HL-60/S4 treated with retinoic acid at 250 ng/mL for 4 days and 3 days (cell line): ENCODE results near the gene TSPAN18.

Experiments used
- in situ Hi-C: fragments of 300-500 bp; cut with MboI; formaldehyde crosslinking; loops from 2 replicates; pipeline ENCODE4 v1.7.0; 2022; ENCODE audit warnings: low sequenced_read_pairs

TSPAN18 gene

GRCh38 chr11:44726283-44727113, at the start of gene TSPAN18:
Gene TSPAN18, plus strand, starts transcription at chr11:44726962. Its CDS starts 179,455 bp downstream, at chr11:44906417.
- in situ Hi-C loops = no loop called here

GRCh38 chr11:44680982-44681597, 45.7 kb upstream of the TSPAN18 start:
- in situ Hi-C loops = no loop called here

GRCh38 chr11:44681698-44682097, 45.1 kb upstream of the TSPAN18 start:
- in situ Hi-C loops = no loop called here

GRCh38 chr11:44684859-44685281, 41.9 kb upstream of the TSPAN18 start:
- in situ Hi-C loops = no loop called here

- in situ Hi-C loops = no loop called here
Observed at GRCh38 chr11:44687388-44687787, 39.4 kb upstream of the TSPAN18 start.

GRCh38 chr11:44689265-44689664, 37.5 kb upstream of the TSPAN18 start:
- in situ Hi-C loops = no loop called here

GRCh38 chr11:44690651-44691050, 36.1 kb upstream of the TSPAN18 start:
- in situ Hi-C loops = no loop called here

GRCh38 chr11:44692460-44692859, 34.3 kb upstream of the TSPAN18 start:
- in situ Hi-C loops = no loop called here

GRCh38 chr11:44693654-44694119, 33.1 kb upstream of the TSPAN18 start:
- in situ Hi-C loops = no loop called here

- in situ Hi-C loops = no loop called here
Observed at GRCh38 chr11:44694443-44694842, 32.3 kb upstream of the TSPAN18 start.

- in situ Hi-C loops = no loop called here
Observed at GRCh38 chr11:44695169-44695833, 31.5 kb upstream of the TSPAN18 start.

GRCh38 chr11:44698252-44698912, 28.4 kb upstream of the TSPAN18 start:
- in situ Hi-C loops = no loop called here

- in situ Hi-C loops = no loop called here
Observed at GRCh38 chr11:44699497-44700408, 27.0 kb upstream of the TSPAN18 start.

- in situ Hi-C loops = no loop called here
Observed at GRCh38 chr11:44701276-44701675, 25.5 kb upstream of the TSPAN18 start.

GRCh38 chr11:44702889-44703288, 23.9 kb upstream of the TSPAN18 start:
- in situ Hi-C loops = no loop called here

- in situ Hi-C loops = no loop called here
Observed at GRCh38 chr11:44707094-44707493, 19.7 kb upstream of the TSPAN18 start.

GRCh38 chr11:44708009-44708408, 18.8 kb upstream of the TSPAN18 start:
- in situ Hi-C loops = no loop called here

GRCh38 chr11:44708523-44709280, 18.1 kb upstream of the TSPAN18 start:
- in situ Hi-C loops = no loop called here

GRCh38 chr11:44709281-44709562, 17.5 kb upstream of the TSPAN18 start:
- in situ Hi-C loops = no loop called here

- in situ Hi-C loops = no loop called here
Observed at GRCh38 chr11:44709966-44710365, 16.8 kb upstream of the TSPAN18 start.
